ENCODE measurements around the gene CELA2A. TPM values are rescaled to one million over a fixed set of nuclear protein-coding genes. Genes with fewer than 3 reads are reported as not detected.
"Not testable (repeated sequence)": the region's sequence is repeated elsewhere in the genome, so short reads cannot be mapped to it uniquely, and the experiment has no call there.

The CELA2A gene
- total RNA-seq, 4 donors from 2014 or later: not detected

DNA sequence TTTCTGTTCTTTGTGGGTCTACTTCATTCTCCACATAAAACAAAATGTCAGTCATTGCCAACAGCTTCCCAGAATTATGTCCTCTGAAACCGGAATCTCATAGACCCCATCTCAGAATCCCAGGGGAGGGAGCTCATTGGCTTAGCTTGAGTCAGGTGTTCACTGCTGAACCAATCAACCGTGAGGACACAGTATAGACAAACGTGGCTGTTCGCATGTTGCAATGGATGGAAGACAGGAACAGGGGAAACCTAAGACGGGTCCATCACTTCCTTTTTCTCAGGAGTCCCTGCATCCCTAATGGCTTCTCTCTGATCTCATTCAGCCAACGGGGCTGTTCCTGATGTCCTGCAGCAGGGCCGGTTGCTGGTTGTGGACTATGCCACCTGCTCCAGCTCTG, 9.1 kb downstream of the CELA2A start:
- TF ChIP-seq POLR2A (IDR thresholded peaks at IDR 0.05): no peak
- Histone ChIP-seq H3K36me3 (no peaks in the 10 kb centered on the region), H3K4me1 (no peaks in the 10 kb centered on the region), H3K27me3 (no peaks in the 10 kb centered on the region), H3K4me3 (no peak overlapping the region), H3K9me3 (no peaks in the 10 kb centered on the region), H3K27ac (no peak overlapping the region)
- no peak for DNase-seq

- H3K27ac ChIP-seq, H3K4me1 ChIP-seq, H3K36me3 ChIP-seq, H3K4me3 ChIP-seq, H3K9me3 ChIP-seq, H3K27me3 ChIP-seq, DNase-seq: not testable (repeated sequence)
Measured at GRCh38 chr1:15466955-15467625, 10.6 kb downstream of the CELA2A start.

- Histone ChIP-seq H3K27ac (no peak overlapping the region), H3K27me3 (no peaks in the 10 kb centered on the region)
Measured at GRCh38 chr1:15468145-15468544, 11.6 kb downstream of the CELA2A start.

GRCh38 chr1:15469361-15469760, 12.8 kb downstream of the CELA2A start:
- Histone ChIP-seq H3K4me3 (no peak overlapping the region), H3K9me3 (no peaks in the 10 kb centered on the region), H3K27ac (no peak overlapping the region), H3K36me3 (no peaks in the 10 kb centered on the region), H3K27me3 (no peaks in the 10 kb centered on the region), H3K4me1 (no peaks in the 10 kb centered on the region)
- TF ChIP-seq POLR2A (IDR thresholded peaks at IDR 0.05) (no peak), CTCF (IDR thresholded peaks at IDR 0.05) (no peak)
- DNase-seq: no peak

More at GRCh38 chr1:15468145-15468544, 11.6 kb downstream of the CELA2A start:
- DNase-seq: no peak
- Histone ChIP-seq H3K4me3 (no peak overlapping the region), H3K4me1 (no peaks in the 10 kb centered on the region), H3K36me3 (no peaks in the 10 kb centered on the region), H3K9me3 (no peaks in the 10 kb centered on the region)
- no peak for TF ChIP-seq POLR2A (IDR thresholded peaks at IDR 0.05)
- no peak for TF ChIP-seq CTCF (IDR thresholded peaks at IDR 0.05)

DNA sequence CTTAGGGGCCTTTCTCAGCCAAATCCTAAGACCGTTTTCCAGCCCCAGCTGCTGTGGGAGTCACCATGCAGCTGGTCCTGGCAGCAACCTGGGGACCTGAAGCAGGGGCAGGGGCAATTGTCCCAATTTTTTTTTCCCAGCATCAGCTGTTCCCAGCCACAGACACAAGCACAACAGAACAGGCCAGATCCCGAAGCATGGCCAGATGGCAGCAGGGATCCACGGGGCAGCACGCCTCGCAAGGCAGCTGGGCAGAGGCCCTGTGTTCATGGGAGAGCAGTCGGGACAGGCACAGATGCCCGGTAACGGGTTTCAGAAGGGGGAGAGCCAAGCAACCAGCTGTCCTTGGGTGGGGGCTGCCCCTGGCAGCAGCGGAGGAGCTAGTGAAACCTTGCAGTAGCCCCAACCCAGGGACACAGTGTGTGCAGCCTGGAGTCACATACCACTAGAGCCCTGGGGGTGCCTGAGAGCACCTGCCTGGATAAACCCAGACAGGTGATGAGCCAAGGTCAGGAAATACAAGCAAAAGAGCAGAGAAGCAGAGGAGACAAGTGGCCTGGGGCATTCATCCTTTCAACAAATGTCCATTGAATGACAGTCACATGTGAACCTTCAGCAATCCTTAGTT, 13.4 kb downstream of the CELA2A start:
- not testable (repeated sequence) for DNase-seq

GRCh38 chr1:15471067-15471466, 14.5 kb downstream of the CELA2A start:
- not testable (repeated sequence) for H3K36me3 ChIP-seq, H3K27me3 ChIP-seq, H3K27ac ChIP-seq, DNase-seq, H3K4me1 ChIP-seq, H3K4me3 ChIP-seq, H3K9me3 ChIP-seq

More for the DNA sequence above, 13.4 kb downstream of the CELA2A start:
- not testable (repeated sequence) for H3K36me3 ChIP-seq, H3K27me3 ChIP-seq, H3K4me3 ChIP-seq, H3K4me1 ChIP-seq, H3K27ac ChIP-seq, H3K9me3 ChIP-seq

DNA sequence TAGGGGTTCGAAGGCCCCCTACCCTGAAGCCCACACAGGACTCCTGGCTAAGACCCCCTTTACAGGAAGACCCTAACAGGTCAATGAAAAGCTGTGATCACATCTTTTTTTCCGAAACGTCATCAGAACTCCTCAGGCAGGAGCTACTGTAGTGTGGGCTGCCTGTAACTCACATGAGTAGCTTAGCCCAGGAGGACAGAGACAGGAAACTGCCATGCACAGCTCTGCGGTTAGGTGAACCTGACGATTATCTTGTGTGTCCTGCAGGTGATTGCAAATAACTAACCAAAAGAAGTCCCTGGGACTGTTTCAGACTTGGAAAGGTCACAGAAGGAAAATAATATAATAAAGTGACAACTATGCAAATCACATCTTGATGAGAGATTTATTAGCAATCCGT, 15.2 kb downstream of the CELA2A start:
- H3K27ac ChIP-seq, DNase-seq, H3K36me3 ChIP-seq, H3K4me1 ChIP-seq, H3K4me3 ChIP-seq, H3K9me3 ChIP-seq, H3K27me3 ChIP-seq: not testable (repeated sequence)

DNA sequence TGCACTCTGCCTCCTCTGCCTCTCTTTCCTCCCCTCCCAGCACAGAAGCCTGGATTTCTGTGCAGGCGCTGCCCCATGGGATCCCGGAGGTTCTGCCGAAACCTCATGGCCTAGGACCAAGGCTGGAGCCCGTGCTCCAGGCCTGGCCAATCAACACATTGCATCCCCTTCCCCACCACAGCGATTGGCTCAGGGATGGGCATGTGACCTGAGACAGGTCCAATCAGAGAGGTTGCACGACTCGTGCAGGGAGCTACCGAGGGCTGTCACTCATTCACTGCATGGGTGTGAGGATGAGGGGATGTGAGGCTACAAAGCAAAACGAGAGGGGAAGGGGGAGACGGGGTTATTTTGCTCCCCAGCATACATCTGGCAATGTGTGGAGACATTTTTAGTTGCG, 16.1 kb downstream of the CELA2A start:
- Histone ChIP-seq H3K36me3 (no peaks in the 10 kb centered on the region), H3K4me1 (no peaks in the 10 kb centered on the region), H3K9me3 (no peaks in the 10 kb centered on the region), H3K27me3 (no peaks in the 10 kb centered on the region), H3K4me3 (no peak overlapping the region), H3K27ac (no peak overlapping the region)
- TF ChIP-seq CTCF (IDR thresholded peaks at IDR 0.05) (no peak), POLR2A (IDR thresholded peaks at IDR 0.05) (no peak)
- no peak for DNase-seq

All from Peyer's patch (tissue), 4 donors.